KMS-11 (cell line): Measurements from ENCODE around the gene CALML5.

Source experiments
- H2AFZ ChIP-seq: fragments of 200-600 bp; sonication (generic); 2 replicates; pipeline ENCODE4 v1.6.1; 2016; ENCODE audit warnings: antibody characterized with exemption, mixed run types, low read depth
- H3K27ac ChIP-seq: fragments of 200-600 bp; sonication (generic); 2 replicates; pipeline ENCODE4 v1.6.1; 2016; ENCODE audit warnings: mild to moderate bottlenecking, mixed run types
- H3K27me3 ChIP-seq: fragments of 200-600 bp; sonication (generic); 2 replicates; pipeline ENCODE4 v1.6.1; 2017; ENCODE audit warnings: mild to moderate bottlenecking, low read depth, mixed run types, moderate library complexity; ENCODE audit not compliant: insufficient read depth
- H3K36me3 ChIP-seq: fragments of 200-600 bp; sonication (generic); 2 replicates; pipeline ENCODE4 v1.6.1; 2017; ENCODE audit warnings: mild to moderate bottlenecking, mixed run types; ENCODE audit not compliant: insufficient read depth
- H3K4me1 ChIP-seq: fragments of 200-600 bp; sonication (generic); 2 replicates; pipeline ENCODE4 v1.6.1; 2016; ENCODE audit warnings: mild to moderate bottlenecking, low read depth, mixed run types; ENCODE audit not compliant: poor library complexity, severe bottlenecking
- H3K4me2 ChIP-seq: fragments of 200-600 bp; sonication (generic); 2 replicates; pipeline ENCODE4 v1.7.0; 2016; ENCODE audit warnings: mild to moderate bottlenecking, mixed run types
- H3K4me3 ChIP-seq: fragments of 200-600 bp; sonication (generic); IDR thresholded peaks from 2 replicates; pipeline ENCODE4 v1.6.1; 2017; ENCODE audit warnings: low read depth, low read length, mixed read lengths; ENCODE audit not compliant: insufficient read depth
- H3K79me2 ChIP-seq: fragments of 200-600 bp; sonication (generic); 2 replicates; pipeline ENCODE4 v1.6.1; 2016; ENCODE audit warnings: low read depth, mixed run types; ENCODE audit not compliant: insufficient read depth
- H3K9ac ChIP-seq: fragments of 200-600 bp; sonication (generic); 2 replicates; pipeline ENCODE4 v1.6.1; 2016; ENCODE audit warnings: mild to moderate bottlenecking, mixed run types
- H4K20me1 ChIP-seq: fragments of 200-600 bp; sonication (generic); 2 replicates; pipeline ENCODE4 v1.6.1; 2016; ENCODE audit warnings: mild to moderate bottlenecking, mixed run types; ENCODE audit not compliant: insufficient read depth
- CTCF ChIP-seq: fragments of 200-600 bp; sonication (generic); conservative IDR thresholded peaks from 2 replicates; pipeline ENCODE4 v1.6.1; 2017; ENCODE audit warnings: low read depth, mild to moderate bottlenecking, antibody characterized with exemption, low read length, moderate library complexity, mixed read lengths

The CALML5 gene

GRCh38 chr10:5481121-5481520 is 18.2 kb downstream of the CALML5 start:
- H4K20me1 ChIP-seq, result no peaks in the 10 kb centered on the region
- H3K79me2 ChIP-seq, result no peaks in the 10 kb centered on the region
- no peak overlapping the region for H2AFZ ChIP-seq
- no peak overlapping the region for H3K9ac ChIP-seq
- H3K27me3 ChIP-seq, result no peaks in the 10 kb centered on the region
- H3K4me3 ChIP-seq, result no peak overlapping the region
- TF ChIP-seq CTCF, result no peak
- no peaks in the 10 kb centered on the region for H3K36me3 ChIP-seq
- H3K4me2 ChIP-seq, result no peak overlapping the region
- H3K4me1 ChIP-seq, result no peaks in the 10 kb centered on the region
- H3K27ac ChIP-seq, result no peak overlapping the region

GRCh38 chr10:5480162-5480941 is 19.0 kb downstream of the CALML5 start:
- no peaks in the 10 kb centered on the region for H3K79me2 ChIP-seq

GRCh38 chr10:5479481-5480161 is 19.7 kb downstream of the CALML5 start:
- Histone ChIP-seq H3K27me3 (no peaks in the 10 kb centered on the region), H2AFZ (no peak overlapping the region), H4K20me1 (no peaks in the 10 kb centered on the region), H3K27ac (no peak overlapping the region), H3K4me1 (no peaks in the 10 kb centered on the region), H3K79me2 (no peaks in the 10 kb centered on the region), H3K4me3 (no peak overlapping the region), H3K9ac (no peak overlapping the region), H3K4me2 (no peak overlapping the region), H3K36me3 (no peaks in the 10 kb centered on the region)
- TF ChIP-seq CTCF, result no peak

More at GRCh38 chr10:5480162-5480941, 19.0 kb downstream of the CALML5 start:
- H4K20me1 ChIP-seq, result no peaks in the 10 kb centered on the region
- H3K36me3 ChIP-seq, result no peaks in the 10 kb centered on the region
- no peak for TF ChIP-seq CTCF
- no peak overlapping the region for H3K4me2 ChIP-seq
- H3K27me3 ChIP-seq, result no peaks in the 10 kb centered on the region
- H3K27ac ChIP-seq, result no peak overlapping the region
- no peaks in the 10 kb centered on the region for H3K4me1 ChIP-seq
- H3K9ac ChIP-seq, result no peak overlapping the region
- no peak overlapping the region for H3K4me3 ChIP-seq
- H2AFZ ChIP-seq, result no peak overlapping the region

- H3K79me2 ChIP-seq, result no peaks in the 10 kb centered on the region
- H3K4me3 ChIP-seq, result no peak overlapping the region
Observed at GRCh38 chr10:5478694-5479305, 20.6 kb downstream of the CALML5 start.

More at GRCh38 chr10:5478694-5479305, 20.6 kb downstream of the CALML5 start:
- Histone ChIP-seq H3K4me2 (no peak overlapping the region), H3K36me3 (no peaks in the 10 kb centered on the region), H4K20me1 (no peaks in the 10 kb centered on the region), H3K27me3 (no peaks in the 10 kb centered on the region), H3K4me1 (no peaks in the 10 kb centered on the region), H3K27ac (no peak overlapping the region), H3K9ac (no peak overlapping the region), H2AFZ (no peak overlapping the region)
- no peak for TF ChIP-seq CTCF
